CD4-positive, alpha-beta T cell treated with Interleukin-1 beta for 1 hour (primary cell): ENCODE measurements around the gene FAM151A.
"Not testable (repeated sequence)": the region's sequence is repeated elsewhere in the genome, so short reads cannot be mapped to it uniquely, and the experiment has no call there.

Source experiments
- DNase-seq, 2 donors: peaks; one replicate each; pipeline ENCODE4 v3.0.0-alpha.2; 2020 to 2022

FAM151A gene

DNA sequence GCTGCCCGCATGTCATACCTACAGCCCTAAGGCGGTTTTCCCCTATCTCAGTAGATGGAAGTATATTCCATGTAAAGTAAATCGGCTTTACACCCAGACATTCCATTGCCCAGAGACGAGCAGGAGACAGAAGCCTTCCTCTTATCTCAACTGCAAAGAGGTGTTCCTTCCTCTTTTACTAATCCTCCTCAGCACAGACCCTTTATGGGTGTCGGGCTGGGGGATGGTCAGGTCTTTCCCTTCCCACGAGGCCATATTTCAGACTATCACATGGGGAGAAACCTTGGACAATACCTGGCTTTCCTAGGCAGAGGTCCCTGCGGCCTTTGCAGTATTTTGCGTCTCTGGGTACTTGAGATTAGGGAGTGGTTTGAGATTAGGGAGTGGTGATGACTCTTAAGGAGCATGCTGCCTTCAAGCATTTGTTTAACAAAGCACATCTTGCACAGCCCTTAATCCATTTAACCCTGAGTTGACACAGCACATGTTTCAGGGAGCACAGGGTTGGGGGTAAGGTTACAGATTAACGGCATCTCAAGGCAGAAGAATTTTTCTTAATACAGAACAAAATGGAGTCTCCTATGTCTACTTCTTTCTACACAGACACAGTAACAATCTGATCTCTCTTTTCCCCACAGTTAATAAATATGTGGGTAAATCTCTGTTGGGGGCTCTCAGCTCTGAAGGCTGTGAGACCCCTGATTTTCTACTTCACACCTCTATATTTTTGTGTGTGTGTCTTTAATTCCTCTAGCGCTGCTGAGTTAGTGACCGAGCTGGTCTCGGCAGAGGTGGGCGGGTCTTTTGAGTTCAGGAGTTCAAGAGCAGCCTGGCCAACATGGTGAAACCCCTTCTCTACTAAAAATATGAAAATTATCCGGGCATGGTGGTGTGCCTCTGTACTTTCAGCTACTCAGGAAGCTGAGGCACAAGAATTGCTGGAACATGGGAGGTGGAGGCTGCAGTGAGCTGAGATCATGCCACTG is 13.4 kb upstream of the FAM151A start:
- not testable (repeated sequence) for DNase-seq

DNA sequence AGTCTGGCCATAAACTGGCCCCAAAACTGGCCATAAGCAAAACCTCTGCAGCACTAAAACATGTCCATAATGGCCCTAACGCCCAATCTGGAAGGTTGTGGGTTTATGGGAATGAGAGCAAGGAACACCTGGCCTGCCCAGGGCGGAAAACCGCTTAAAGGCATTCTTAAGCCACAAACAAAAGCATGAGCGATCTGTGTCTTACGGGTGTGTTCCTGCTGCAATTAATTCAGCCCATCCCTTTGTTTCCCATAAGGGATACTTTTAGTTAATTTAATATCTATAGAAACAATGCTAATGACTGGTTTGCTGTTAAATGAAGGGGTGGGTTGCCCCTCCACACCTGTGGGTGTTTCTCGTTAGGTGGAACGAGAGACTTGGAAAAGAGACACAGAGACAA is 12.5 kb upstream of the FAM151A start:
- not testable (repeated sequence) for DNase-seq

DNA sequence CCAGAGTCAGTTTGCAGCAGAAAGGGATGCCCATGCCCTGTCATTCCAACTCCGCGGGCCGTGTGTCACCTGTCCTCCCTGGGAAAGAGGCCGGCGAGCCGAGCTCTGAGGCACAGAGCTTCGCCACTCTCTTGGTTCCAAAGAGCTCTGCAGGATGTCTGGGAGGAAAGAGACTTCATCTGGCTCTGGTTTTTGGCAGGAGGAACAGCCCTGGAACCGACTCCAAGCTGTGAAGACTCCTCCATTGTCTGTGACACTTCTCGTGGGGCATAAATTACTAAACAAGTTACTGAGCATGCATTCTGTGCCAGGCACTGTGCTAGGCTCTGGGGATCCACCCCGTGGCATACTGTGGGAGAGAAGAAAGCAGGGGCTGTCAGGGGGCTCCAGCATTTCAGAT is 3.9 kb upstream of the FAM151A start:
- DNase-seq: no peak

DNA sequence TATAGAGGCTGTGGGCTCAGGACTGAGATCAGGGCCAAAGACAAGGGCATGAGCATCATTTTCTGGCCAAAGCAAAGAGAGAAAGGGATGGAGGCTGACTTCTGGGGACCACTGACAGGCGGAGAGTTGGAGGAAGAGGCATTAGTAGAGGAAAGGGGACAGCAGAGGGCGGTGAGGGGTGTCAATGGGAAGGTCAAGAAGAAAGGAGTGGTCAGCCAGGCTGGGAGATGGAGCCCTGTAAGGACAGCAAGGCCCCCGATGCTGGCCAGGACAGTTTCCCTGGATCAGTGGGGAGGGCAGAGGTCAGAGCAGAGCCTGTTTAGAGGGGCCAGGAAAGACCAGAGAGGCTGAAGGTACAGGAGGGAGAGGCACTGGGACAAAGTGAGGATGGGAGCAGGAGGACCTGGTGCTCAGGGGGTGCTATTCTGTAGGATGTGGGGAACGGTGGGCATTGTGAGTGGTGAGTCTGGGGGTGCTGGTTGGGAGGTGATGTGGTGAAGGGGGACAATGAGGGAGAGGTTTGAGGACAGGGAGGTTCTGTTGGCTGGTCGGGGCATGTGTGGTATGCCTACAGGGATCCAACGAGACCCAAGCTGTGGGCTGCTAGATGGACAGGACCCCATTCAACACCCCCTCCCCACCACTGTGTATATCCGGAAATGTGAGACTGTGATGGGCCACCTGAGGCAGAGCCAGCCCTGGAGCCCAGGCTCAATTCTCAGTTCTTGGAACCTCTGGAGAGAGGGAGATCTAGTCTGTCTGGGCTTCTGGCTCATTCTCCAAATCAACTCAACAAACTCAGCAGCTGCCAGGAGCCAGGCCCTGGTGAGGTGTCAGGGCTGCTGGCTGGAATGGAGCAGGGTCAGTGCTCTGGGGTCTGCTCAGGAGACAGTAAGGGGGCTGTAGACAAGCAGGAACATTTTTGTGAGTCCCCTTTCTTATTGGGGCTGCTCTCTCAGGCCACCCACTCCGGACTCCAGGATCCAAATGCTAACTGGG is 1.4 kb upstream of the FAM151A start:
- DNase-seq: no peak

DNA sequence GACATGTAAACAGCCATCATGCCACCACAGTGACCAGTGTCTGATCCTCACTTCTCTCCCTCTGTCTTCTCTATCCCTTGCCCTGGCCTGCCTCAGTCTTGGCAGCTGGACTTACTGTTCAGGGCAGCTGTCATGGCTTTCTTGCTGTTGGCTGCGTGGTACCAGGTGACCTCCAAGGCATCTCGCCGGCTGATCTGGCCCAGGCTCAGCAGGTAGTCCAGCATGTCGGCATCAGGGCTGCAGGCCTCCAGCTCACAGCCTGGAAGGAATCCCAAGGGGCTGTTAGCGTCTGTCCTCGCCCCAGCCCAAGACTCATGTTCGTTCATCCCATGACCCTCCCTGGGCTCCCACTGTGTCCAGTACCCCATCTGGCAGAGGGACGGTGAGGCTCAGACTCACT is 3.6 kb downstream of the FAM151A start:
- no peak for DNase-seq

DNA sequence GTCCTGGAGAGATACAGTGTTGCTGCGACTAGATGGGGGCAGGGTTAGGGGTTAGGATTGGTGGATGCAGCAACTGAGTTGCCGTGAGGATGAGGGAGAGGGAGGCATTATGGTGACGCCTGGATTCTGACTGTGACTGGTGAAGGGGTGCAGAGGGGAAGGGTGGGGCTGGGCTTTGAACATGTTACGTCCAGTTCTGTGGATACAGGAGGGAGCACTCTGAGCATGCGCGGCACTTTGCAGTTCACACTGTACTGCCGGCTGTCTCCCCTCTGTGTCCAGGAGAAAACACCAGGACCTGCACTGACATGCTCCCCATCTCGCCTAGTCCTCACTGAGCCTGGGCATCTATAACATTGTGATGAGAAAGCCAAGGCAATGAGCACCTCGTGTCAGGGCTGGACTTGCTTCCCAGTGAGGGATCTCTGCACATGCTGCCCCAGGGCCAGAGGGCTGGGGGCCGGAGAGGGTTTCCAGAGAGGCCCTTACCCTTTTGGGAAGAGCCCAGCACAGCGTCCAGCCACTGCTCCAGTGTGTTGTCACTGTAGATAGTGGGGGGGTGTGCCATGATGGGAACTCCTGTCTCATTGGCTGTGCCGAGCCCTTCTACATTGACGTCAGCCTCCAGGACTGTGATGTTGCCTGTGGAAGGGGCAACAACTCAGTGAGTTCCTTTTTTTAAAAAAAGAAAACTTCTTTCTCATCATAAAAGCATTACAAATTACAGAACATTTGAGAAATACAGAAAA is 7.6 kb downstream of the FAM151A start:
- DNase-seq: no peak

DNA sequence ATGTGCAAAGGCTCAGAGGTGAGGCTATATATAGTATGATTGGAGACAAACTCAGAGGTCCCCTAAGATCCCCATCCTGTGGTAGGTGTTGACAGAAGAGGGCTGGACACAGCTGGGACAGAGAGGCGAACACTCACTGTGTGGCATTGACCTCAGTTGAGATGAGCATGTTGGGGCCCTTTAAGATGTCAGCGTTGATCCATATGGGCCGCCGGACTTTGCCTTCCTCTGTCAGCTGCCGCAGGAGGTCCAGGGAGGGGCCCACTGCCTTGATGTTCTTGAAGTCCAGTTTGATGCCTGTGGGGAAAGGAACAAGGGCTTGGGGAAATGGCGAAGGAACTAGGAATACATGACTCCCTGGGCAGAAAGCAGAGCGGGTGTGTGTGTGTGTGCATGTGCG is 8.8 kb downstream of the FAM151A start:
- no peak for DNase-seq

DNA sequence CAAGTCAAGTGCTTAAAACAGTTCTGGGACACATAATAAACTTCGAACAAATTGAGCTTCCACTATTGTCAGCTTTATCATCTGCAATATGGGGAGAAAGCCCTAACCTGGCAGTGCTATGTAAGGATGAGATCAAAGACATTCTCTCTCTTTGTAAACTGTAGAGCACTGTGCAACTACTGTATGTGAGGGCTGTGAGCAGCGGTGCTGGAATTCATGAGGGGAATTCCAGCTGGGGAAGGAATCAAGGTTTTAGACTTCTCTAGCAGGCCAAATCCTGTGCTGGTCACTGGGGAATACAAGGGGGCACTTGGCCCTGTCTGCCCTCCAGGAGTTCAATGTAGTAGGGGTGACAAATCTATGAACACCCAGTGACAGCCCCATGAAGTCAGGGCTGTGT is 9.3 kb downstream of the FAM151A start:
- DNase-seq: no peak

DNA sequence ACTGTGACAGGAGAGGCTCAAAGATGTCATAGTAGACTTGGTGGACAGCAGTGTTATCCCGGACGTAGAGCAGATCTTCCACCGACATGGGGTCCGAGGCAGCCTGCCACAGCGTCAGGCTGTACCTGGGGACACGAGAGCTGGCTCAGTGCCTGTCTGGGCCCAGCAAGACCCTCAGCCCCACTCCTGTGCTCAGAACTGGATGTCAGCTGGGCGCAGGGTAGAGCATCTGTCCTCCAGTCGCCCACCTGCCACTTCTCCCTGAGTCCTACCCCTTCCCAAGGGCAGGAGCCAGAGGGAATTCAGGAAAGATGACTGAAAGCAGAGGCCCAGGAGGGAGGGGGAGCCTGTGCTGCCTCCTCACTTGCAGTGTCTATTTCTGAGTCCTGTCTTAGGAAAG is 11.7 kb downstream of the FAM151A start:
- no peak for DNase-seq

DNA sequence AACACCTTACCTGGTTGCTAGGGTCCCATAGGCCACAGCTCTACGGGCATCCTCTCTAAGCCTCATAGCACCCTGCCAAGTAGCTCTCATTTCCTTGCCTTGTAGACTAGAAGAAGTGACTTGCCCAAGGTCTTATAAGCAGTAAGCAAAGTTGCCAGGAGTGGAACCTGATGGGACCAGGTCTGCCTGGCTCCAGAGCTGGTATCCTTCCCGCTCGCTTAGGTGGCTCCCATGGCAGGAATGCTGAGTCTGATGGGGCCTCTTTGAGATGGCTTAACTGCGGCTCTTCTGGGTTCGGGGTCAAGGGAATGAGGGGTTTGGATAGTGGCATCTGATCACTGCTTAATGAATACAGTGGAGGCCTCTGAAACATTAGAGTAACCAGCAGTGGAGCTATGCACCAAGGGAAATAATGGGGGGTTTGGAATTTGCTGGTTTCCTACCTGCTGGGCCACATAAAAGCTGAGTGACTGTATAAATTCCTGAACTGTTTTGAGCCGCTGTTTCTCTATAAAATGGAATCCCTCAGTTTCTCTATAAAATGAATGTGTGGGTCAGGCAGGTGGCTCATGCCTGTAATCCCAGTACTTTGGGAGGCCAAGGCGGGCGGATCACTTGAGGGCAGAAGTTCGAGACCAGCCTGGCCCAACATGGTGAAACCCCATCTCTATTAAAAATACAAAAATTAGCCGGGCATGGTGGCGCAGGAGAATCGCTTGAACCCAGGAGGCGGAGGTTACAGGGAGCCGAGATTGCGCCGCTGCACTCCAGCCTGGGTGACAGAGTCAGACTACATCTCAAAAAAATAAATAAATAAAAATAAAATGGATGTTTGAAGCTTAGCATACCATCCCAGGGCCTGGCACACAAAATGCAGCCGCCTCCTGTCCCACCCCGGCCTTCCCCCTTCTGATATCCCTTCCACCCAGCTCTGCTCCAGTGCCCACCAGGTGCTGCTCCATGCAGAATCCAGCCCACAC is 12.4 kb downstream of the FAM151A start:
- no peak for DNase-seq

DNA sequence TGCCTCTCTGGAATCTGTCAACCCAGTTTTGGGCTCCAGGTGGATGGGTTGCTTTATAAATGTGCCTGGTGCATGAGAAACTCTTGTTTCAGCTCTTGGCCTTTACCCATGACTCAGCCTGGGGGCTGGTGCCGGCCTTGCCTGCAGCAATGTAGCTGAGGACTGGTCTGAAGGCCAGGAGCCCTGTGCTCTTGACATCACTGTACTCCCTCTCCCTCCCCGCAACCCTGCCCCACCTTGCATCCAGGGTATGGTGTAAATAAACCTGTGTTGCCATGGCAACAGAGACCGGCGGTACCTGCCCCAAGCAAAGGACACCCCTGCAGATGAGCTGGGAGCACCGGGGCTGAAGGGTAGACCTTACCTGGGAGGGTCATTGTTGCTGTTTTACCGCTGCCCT is 13.3 kb downstream of the FAM151A start:
- no peak for DNase-seq

DNA sequence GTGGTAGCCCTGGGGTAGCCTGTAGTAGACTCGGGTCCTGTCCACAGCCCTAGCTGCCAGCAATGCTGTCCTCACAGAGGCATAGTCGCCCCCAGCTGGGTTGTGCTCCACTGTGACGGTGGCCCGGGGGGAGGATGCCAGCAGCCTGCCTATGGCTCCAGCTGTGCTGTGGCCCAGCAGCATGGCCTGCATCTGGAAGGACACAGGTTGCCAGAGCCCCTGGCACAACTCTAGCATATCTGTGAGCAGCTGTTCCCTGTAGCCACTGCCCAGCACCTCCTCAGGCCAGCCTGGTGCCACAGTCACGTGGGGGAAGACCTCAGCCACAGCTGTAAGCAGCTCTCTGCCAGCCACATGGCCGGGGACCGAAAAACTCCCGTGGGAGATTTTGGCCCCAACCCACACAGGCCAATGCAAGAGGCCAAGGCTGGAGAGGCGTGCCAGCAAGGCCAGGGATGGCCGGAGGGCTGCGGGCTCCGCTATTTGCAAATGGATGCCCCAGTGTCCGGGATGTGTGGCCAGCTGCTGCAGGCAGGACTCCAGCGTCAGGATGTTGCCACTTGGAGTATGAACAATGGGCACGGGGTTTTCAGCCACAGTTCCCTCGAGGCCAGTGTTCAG is 13.9 kb downstream of the FAM151A start:
- DNase-seq: no peak

DNA sequence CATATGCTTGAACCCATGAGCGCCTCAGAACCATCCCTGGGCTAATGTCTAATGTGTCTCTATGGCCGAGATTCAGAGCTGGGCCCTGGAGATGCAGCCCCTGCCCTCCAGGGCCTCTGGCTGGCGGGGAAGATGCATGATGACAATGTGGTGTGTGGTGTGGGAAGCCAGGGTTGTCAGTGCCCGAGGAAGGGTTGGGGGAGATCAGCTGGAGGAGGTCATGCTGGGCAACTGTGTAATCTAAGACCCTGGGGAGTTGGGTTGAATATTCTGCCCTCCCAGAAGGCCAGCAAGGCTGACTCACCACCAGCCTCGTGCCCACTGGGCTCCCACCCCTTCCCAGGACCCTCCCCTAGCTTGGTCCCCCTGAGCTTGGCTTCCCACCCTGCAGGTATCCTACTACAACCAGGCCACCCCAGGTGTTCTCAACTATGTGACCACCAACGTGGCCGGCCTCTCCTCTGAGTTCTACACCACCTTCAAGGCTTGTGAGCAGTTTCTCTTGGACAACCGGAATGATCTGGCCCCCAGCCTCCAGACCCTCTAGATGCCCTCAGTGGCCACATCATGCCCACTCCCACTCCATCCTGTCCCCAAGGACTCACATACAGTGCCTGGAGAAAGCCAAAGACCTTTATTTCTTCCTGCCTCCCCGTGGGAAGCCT is 14.6 kb downstream of the FAM151A start:
- no peak for DNase-seq

DNA sequence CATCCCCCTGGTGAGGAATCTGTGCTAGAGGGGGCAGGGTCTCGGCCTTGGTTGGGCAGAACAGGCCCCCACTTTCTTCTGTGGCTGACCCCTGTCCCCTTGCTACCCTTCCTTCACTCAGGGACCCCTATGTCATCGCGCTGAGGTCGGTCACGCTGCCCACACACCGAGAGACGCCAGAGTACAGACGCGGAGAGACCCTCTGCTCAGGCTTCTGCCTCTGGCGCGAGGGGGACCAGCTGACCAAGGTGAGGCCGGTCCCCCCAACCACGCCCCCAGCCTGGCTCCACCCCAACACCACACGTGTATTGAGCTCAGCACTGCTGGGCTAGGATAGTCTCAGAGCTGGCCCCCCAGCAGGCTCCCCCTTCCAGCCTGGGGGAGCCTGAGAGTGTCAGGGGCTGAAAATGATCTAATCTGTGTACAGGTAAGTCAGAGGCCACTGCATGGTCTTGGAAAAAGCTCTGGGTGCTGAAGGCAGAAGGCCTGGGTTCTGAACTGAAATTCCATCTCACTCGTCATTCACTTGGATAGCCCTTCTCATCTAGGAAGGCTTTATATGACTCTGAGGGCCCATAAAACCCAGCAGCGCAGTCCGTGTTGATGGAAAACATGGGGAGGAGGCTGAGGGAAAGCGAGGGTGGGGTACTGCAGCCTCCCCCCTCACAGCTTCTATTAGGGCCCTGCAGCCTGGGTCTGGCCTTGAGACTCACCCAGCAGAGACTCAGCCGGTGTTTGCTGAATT is 15.3 kb downstream of the FAM151A start:
- no peak for DNase-seq

DNA sequence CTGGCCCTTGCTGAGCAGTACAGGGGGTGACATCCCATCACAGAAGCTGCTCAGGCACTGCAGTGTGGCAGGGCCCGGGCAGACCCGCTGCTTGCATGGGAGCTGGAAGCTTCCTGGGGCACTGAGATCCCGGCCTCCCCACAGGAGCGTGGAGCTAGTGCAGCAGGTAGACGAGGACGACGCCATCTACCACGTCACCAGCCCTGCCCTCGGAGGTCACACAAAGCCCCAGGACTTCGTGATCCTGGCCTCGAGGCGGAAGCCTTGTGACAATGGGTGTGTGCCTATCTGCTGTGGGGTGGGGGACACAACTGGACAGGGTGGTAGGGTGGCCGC is 16.4 kb downstream of the FAM151A start:
- no peak for DNase-seq

DNA sequence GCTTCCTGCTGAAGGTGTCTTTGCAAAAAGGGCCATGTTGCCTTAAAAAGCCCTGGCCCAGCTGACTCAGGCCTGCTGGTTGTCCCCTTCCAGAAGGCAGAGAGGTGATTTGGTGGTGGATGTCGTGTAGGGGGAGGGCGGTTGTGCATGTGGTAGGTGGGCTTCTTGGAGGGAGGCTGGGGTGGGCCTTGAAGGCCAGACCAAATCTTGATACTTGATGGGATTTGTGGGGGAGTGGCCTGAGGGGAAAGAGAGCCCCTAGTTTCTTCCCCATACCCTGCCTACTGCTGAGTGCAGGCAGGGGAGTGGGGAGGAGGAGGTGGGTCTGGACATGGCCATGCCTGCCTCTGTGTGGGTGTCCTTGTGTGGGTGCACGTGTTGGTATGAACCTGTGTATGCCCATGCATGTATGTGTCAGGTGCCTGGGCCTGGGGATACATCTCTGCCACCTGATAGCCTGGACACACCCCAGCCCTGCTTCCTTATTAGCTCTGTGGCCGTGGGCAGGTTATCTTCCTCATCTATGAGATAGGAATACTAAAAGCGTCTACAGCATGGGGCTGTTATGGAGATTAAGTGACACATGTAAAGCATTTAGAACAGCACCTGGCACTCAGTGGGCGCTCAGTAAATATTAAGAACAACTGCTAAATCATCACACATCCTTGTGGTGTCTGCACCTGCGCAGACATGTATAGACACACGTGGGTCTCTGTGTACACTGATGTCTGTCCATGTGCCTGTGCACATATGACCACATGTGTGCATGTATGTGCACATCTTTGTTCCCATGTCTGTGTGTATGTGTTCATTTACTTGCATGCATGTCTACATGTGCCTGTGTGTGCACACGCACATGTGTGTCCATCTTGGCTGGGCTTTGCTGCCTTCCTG is 17.0 kb downstream of the FAM151A start:
- no peak for DNase-seq

DNA sequence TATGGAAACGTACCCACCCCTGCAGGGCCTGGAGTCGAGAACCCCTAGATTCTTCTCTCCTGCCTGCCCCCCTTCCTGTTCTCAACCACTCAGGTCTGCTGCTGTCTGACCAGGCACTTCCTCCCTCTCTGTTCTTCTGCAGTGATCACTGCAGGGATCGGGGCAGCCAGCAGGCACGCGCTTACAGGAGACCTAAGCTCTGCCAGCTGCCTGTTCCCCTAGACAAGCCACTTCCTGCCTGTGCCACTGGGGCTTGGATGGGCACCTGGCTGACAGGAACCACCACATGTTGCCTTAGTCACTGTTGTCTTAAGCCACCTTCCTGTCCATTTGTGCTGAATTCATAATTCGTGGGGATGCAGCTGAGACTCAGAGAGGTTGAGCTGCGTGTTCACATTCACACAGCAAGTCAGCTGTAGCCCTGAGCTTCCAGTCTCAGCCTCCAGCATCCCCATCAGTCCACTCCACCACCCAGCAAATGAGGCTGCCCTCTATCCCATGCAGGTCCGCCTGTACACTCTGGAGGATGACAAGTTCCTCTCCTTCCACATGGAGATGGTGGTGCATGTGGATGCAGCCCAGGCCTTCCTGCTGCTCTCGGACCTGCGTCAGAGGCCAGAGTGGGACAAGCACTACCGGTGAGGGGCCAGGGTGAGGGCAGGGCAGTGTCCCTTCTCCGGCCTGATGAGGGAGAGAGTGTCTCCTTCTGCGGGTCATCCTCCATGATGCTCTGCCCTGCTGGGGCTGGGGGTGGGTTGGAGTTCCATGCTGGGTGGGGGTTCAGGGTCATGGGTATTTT is 18.6 kb downstream of the FAM151A start:
- peak; percentile 9 to 14 for DNase-seq

DNA sequence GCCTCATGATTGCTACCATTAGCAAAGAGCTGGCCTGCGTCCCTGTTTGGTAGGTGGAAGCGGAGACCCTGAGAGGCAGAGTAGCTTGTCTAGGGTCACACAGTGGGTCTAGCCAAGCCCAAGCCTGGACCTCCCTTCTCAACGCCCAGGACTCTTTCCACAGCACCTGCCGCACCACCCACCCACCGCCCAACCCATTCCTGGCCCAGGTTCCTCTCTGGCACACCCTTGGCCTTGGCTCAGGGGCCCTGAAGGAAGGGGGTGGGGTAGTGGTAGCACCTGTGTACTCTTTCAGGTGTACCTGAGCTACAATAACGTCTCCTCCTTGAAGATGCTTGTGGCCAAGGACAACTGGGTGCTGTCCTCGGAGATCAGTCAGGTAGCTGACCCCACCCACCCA is 19.3 kb downstream of the FAM151A start:
- DNase-seq: no peak
